HG03457 (cell line): ENCODE results near the gene GNAI1.

ENCODE experiments used
- ATAC-seq: cut with Tn5 transposase; IDR thresholded peaks from one replicate; pipeline ENCODE4 v1.9.1; 2021; ENCODE audit warnings: moderate number of reproducible peaks; ENCODE audit not compliant: unreplicated experiment

The GNAI1 gene

DNA sequence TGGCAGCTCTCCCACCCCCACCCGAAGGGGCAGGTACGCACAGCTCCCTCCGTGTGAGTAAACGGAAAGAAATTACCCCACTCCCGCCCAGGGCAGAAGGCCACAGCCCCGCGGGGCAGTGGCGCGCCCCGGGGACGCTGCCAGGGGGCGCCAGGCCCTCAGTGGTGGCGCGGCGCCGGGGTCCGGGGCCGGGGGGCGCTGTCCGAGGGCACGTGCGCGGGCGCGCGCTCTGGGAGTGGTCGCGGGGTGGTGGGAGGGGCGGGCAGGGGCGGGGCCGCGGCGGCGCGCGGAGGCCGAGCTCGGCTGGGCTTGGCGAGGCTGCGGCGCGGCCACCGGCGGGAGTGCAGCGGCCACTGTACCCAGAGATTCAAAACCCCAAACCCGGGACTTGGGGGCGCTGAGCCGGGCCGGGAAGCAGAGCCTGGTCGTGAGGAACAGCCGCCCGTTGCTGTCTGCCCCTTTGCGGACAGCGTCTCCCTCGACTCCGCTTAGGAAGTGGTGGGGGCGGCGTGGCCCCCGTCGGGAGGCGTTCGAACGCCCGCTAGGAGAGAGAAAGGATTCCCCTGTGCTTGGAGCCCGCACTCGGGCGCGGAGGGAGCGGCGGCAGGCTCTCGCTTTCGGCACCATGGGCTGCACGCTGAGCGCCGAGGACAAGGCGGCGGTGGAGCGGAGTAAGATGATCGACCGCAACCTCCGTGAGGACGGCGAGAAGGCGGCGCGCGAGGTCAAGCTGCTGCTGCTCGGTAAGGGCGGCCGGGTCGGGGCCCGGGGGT lies at the start of gene GNAI1:
TSS of gene GNAI1 (plus strand) at position 296 of the 773 bp plus-strand sequence. CDS start at position 626, 330 bp downstream.
- ATAC-seq: no peak

DNA sequence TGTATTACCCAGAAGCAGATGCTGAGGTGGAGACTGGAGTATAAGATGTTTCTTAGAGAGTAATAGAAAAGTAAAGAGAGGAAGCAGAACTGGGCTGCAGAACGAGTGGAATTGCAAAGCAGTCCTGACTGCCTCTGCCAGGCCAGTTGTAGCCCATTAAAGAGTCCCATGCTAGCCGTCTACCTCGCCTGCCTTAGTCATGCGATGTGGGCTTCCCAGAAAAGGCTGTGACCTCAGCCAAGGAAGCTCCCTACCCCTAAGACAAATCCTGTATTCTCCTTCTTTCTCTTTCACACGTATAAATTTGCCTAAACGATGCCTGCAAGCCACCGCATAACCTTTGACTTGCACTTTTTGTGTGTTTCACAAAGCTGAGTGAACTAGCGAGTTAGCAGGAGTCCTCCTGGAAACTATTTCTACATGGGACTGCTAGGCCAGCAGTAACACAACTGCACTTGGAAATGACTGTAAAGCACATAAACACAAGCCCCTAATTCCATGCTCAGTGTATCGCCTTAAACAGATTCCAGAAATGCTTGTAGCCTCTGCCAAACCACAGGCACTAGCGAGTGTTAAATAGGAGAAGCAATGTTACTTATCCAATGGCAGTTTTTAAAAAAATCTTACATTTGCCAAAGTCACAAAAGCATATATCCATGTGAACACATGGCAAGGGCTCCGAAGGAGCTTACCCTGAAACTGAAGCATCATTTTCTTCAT lies 47.4 kb upstream of the GNAI1 start:
- no peak for ATAC-seq

DNA sequence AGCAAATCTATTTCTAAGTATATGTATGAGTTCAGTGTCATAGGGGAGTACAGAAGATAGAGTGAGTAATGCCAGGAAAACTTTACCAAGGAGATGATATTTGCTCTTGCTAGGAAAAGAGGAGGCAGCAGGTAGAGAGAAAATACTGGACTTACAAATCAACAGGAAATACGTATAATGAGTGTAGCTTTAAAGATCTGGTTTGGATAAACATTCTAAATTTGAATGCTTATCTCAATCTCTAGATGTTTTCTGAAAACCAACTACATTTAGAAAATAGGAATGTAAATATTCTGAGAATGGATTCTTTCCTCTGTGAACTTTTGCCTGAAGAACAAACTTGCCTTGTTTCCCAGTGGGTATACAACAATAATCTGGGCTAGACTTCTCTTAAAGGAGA lies 46.9 kb upstream of the GNAI1 start:
- ATAC-seq: no peak

DNA sequence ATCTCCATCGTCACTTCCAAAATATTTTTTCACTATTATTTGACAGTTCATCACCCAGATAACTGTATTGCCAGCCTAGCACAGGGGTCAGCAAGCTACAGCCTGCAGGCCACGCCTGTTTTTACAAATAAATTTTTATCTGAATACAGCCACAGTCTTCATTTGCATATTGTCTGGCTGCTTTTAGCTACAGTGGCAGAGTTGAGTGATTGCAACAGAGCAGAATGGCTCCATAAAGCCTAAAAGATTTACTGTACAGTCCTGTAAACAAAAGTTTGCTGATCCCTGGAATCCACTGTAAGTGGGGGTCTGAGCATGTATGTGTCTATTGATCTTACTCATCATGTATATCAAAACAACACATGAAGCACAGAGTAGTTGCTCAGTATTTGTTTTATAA lies 45.9 kb upstream of the GNAI1 start:
- ATAC-seq: no peak

DNA sequence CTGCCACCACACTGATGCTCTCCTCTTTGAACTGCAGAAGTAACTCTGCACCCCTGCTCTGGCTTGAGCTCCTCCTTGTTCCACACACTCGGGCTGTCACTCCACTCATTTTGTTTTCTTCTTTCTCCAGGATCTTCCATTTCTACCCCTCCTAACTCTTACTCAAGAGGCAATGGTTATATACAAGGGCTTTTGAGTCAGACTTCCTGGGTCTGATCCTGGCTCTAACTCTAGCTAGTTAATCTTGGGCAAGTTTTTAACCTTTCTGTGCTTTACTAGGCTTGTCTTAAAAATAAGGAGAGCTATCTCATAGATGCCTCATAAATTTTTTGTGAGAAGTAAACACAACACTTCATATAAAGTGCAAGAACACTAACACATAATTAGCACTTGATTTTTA lies 45.3 kb upstream of the GNAI1 start:
- ATAC-seq: no peak

DNA sequence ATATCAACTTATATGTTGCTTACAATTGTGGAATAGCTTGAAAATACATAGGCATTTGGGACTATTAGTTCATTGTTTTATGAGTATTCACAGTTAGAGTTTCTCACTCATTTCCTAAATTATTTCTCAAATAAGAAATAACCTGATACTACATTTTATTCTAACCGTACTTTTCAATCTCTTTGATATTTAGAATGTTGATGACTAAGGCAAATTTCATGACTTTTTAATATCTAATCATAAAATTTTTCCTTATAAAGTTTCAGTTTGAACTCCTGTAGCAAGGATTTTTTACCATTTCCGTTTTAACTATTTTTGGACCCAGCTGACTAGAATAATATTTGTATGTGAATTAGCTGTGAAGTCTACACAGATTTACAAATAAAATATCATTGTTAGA lies 41.3 kb upstream of the GNAI1 start:
- no peak for ATAC-seq

DNA sequence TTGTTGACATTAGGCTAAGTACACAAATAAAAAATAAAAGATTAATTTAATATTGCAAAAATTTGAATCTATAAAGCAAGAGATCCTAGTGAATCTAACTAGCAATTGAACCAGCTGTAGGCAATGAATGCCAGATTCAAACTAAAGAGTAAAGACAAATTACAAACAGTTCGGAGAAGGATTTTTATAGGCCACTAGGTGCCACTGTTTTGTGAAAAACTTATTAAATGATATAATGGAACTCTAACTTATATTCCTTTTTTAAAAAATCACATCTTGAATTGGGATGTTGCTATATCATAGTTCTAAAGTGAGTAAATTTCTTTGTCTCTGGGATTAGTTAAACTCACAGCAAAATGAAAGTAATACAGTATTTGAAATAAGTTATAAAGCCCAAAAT lies 39.1 kb upstream of the GNAI1 start:
- no peak for ATAC-seq

DNA sequence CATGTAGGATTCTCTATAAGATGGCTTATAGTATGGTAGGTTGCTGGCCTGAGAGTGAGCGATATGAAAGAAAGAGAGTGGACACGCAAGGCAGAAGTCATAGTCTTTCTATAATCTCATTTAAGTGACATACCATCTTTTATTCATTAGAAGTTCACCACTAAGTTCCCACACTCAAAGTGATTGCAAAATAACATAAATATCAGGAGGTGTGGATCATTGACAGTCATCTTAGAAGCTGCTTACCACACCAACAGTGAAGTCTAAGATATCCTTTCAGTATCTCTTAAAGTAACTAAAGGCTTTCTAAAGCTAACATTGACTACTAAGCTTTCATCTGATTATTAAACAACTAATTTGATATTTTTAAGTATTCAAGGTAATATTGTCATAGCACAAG lies 36.9 kb upstream of the GNAI1 start:
- no peak for ATAC-seq

DNA sequence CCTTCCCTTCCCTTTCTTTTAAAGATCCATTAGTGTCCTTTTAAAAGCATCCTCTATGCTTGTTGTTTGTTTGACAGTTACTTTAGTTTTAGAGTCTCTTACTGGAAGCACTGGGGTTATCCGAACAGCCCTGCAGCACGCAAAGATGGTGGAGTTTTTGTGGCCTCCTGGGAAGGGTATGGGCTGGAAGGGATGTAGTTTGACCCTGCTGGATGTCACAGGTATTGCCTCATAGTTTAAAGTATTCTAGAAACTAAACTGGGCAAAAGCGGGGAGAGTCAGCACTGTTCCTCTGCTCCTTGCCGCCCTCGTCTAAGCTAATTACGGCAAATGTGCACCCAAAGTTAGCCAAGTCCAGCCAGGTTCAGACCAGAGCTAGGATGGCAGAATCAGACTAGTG lies 35.8 kb upstream of the GNAI1 start:
- ATAC-seq: no peak

DNA sequence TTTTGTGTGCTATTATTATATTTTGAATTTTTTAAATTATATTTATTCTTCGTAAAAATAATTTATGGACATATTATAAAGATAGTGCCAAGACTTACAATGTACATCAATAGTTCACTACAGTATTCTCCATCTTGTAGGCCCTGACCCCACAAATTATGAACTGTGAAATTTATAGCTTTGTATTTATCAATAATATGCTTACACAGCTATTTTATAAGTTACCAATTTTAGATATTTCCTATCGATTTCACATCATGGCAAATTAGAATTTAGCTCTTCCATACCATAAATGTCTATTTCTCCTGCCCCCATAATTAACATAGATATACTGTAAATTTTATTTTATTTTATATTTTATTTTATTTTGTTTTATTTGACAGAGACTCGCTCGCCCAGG lies 34.4 kb upstream of the GNAI1 start:
- ATAC-seq: no peak

DNA sequence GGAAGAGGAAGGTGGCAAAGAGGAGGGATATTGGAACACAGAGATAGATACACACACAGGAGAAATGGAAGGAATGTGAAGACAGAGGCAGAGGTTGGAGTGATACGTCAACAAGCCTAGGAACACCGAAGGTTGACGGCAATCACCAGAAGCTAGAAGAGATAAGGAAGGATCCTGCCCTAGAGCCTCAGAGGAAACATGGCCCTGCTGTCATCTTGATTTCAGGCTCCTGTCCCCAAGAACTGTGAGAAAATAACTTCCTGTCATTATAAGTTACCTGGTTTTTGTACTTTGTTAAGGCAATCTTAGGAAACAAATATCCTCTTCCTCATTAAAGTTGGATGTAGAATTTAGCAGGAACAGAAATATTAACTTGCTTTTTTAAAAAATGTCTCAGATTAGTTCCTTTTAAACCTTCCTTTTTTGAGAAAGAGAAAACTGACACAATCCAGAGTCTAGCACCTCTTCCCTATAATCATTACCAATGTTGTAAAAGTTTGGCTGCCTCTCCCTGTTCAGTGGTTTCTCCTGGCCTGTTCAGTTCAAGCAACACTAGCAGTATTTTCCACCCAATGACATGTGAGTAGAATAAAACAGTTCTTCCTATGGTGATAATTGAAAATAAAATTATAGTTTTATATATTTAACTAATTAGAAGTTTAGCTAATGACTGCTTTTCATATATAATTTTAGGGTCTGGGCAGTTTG lies 28.8 kb upstream of the GNAI1 start:
- ATAC-seq: no peak

DNA sequence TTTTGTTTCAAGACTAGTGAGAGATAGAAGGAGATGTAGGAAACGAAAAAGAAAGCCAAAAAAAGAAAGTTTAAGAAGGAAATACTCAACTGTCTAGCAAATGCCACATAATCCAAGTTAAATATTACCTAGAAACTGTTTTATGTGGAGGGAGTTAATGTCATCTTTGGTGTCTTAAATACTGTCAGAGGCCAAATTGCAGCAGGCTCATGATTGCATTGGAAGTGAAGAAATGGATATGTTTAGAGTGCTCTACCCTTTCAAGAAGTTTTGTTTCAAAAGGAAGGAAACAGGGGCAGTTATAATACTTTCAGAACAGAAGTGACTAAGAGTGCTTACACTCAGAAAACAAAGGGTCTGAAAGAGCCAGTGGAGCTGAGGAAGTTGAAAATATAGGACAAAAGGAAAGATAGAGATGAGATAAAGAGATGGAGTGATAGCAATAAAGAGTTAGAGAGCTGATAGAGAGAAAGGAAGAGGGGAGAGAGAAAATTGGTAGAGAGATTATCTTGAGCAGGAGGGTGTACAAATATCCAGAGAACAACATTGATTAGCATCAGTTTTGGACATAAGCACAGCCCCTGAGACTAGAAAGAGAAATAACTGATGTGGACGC lies 28.0 kb upstream of the GNAI1 start:
- no peak for ATAC-seq

DNA sequence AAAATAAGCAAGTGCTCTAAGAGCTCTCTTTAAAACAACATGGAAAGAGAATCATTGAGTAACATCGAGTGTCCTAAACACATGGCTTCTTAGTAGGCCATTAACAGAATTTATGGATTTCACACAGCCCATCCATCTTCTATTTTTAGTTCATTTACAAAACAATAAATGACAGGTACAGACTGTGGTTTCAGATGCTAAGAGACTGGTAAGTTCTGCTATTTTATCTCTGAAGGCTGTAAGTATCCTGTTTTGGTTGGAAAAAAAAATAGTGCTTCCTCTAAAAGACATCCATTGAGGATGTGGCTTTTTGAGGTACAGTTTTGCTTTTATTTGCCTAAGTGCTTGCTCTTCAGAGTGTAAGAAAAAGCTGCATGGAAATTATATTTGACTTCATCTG lies 27.4 kb upstream of the GNAI1 start:
- peak; percentile 71 for ATAC-seq

DNA sequence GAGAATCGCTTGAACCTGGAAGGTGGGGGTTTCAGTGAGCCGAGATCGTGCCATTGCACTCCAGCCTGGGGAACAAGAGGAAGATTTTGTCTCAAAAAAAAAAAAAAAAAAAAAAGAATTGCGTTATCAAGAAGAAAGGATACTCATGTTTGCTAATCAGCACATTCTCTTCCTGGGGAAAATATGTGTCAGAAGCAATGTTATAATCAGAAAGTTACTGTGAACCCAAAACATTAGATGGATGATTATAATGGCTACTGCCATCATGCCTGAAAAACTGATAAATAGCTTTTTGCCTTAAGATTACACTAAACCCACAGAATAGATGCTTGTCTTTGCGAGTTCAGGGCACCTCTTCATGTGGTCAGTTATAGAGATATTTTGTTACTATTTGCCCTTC lies 24.3 kb upstream of the GNAI1 start:
- ATAC-seq: no peak

DNA sequence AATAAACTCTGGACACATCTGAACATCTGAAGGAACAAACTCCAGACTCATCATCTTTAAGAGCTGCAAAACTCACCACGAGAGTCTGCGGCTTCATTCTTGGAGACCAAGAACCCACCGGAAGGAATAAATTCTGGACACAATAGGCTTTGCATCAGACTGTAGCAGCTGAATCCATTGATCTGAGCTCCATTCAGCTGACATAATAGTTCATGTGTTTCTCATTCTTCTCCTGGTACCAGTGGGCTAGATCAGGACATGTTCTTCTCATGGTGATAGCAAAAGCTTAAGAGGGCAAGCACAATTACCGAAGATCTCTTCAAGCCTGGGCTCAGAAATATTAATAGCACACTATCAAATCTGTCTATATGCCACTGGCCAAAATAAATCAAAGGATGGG lies 20.5 kb upstream of the GNAI1 start:
- no peak for ATAC-seq

DNA sequence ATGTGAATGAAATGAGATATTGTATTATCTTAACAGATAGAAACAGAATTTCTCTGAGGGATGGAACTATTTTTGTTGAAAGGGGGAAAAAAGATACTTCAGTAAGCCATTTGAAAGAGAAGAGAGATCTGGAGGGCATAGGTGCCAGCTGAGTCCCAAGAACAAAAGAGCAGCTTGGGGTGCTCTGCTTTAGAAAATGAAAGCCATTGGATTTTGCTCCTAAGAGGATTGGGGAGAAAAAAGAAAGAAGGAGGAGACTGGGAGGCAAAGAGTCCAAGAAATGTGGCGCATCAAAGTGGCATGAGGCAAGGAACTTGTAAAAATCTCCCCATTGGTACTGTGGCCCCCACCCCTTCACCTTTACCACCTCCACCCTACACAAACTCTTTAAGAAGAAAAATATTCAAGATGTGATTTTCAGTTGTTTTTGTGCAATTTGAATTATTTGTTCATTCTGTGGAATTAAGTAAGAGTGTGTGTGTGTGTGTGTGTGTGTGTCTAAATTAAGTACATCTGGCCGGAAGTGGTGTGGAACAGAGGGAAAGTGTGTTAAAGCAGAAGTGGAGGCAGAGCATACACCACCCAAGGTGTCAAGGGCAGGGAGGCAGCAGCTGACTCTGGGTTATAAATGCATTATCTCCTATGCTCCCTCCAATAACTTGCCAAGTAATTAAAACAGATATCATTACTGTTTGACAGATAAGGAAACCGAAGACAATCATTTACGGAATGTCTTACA lies 9.9 kb upstream of the GNAI1 start:
- no peak for ATAC-seq

DNA sequence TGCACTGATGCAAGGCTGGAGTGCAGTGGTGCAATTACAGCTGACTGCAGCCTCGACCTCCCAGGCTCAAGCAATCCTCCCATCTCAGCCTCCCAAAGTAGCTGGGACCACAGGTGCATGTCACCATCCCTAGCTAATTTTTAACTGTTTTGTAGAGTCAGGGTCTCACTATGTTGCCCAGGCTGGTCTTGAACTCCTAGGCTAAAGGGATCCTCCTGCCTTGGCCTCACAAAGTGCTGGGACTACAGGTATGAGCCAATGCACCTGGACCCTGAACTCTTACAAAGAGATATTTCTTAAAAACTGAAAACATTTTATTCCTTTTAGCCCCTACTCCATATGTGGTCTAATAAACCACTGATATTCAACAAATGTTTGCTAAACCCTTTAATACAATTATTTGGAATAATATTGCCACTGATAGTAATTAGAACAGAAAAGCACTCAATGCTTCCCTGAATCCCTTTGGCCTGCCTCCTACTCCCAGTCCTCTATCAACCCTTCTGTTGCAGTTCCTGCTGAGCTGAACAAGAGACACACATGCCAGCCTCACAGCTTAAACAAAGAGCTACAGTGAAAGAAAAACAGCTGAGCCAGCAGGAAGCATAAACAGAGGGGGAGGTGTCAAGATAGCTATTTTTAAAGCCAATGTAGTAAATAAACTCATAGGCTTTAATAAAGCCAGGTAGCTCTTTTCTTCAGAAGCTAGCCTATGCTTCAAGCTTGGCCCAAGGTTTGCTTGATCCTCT lies 7.0 kb upstream of the GNAI1 start:
- no peak for ATAC-seq

DNA sequence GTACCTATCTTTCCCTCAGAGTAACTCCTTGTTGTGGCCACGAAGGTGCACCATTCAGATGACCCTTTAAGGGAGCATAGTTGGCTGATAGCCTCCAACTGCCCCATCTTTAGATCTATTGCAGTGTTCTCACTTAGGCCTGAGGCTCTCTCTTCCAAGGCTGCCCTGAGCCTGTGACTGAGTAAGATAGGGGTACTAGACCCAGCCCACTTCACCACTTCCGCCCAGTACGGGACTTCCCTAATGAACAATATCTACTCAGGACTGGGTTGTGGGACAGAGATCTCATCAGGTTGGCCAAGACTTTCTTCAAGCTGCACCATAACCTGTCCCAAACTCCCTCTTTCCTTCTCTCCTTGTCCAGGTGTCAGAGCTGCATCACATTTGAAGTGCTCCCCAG lies 5.7 kb upstream of the GNAI1 start:
- no peak for ATAC-seq

DNA sequence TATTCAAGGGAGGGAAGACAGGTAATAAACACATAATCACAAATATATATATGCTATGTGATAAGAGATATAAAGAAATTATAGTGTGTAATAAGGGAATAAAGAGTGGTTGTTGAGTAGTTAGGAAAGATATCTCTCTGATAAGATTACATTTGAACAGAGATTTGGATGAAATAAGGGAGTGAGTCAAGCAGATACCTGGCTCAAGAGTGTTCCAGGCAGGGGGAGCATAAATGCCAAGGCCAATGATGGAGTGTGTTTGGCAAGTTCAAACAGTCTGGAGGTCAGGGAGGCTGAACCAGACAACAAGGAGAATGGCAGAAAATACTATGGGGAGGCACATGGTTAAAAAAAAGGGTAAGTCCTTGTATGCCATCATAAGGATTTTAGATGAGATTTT lies 4.8 kb upstream of the GNAI1 start:
- no peak for ATAC-seq
